ENCODE measurements around the gene GSX2. TPM values are rescaled to one million over a fixed set of nuclear protein-coding genes. Genes with fewer than 3 reads are reported as not detected.

GSX2 gene
- total RNA-seq, 2 experiments from 2014 or later, result not detected

DNA sequence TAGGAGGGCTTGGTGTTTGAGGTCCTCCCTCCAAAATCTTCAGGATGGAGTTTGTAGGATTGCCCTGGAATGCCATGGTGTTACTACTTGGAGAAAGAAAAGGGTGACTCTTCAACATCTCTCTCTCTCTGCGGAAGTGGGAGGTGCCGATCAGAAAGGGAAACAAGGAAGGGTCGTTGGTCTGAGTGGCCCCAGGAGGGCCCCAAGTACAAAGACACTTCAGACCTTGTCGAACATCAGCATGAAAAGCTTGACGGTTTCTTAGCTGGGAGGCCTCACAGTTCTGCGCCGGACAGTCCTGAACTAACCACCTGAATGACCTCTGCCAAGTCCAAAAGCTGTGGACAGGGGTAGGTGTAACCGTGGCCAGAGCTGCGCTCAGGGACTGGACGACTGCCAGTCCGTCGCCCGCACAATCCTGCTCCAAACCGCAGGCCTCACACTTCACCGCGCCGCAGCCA, 646 bp upstream of the GSX2 start:
- H3K9me3 Mint-ChIP-seq, result no peaks in the 10 kb centered on the region
- ATAC-seq (ENCODE audit: poor library complexity), result no peak
- H3K36me3 ChIP-seq (ENCODE audit: insufficient read depth, low read length), result no peaks in the 10 kb centered on the region
- ChIA-PET POLR2A (interaction anchor here (1.2 to 2.6 kb wide), 2 partner anchors 10 to 36 kb away, joined by 4 to 10 read pairs; partner anchors contain the start of gene CHIC2), CTCF (interaction anchor here (1.1 kb wide), 1 partner anchor 9 kb away, joined by 3 read pairs; no protein-coding TSS in a partner anchor)
- no peak overlapping the region for H3K27ac Mint-ChIP-seq
- H3K27ac ChIP-seq (ENCODE audit: low read depth in 1 of 2, low read length in 2 of 2), result no peak overlapping the region
- H3K27me3 Mint-ChIP-seq, result peaks cover 97% of the 10 kb centered on the region
- peaks cover 0 to 32% of the 10 kb centered on the region in 2 experiments for H3K9me3 ChIP-seq (ENCODE audit: control insufficient read depth in 1 of 2, insufficient read depth in 1 of 2, low read length in 2 of 2)
- peaks cover 95 to 96% of the 10 kb centered on the region in 2 experiments for H3K27me3 ChIP-seq (ENCODE audit: control insufficient read depth in 1 of 2, insufficient read depth in 2 of 2, low read length in 2 of 2)
- DNase-seq, result peak in 1 of 14 experiments; percentile 15
- H3K4me1 ChIP-seq (ENCODE audit: insufficient read depth, low read length), result peaks cover 42% of the 10 kb centered on the region
- TF ChIP-seq, protein P1, sequence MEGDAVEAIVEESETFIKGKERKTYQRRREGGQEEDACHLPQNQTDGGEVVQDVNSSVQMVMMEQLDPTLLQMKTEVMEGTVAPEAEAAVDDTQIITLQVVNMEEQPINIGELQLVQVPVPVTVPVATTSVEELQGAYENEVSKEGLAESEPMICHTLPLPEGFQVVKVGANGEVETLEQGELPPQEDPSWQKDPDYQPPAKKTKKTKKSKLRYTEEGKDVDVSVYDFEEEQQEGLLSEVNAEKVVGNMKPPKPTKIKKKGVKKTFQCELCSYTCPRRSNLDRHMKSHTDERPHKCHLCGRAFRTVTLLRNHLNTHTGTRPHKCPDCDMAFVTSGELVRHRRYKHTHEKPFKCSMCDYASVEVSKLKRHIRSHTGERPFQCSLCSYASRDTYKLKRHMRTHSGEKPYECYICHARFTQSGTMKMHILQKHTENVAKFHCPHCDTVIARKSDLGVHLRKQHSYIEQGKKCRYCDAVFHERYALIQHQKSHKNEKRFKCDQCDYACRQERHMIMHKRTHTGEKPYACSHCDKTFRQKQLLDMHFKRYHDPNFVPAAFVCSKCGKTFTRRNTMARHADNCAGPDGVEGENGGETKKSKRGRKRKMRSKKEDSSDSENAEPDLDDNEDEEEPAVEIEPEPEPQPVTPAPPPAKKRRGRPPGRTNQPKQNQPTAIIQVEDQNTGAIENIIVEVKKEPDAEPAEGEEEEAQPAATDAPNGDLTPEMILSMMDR (IDR thresholded peaks at IDR 0.05), result no peak
- peaks cover 55% of the 10 kb centered on the region for H3K4me1 Mint-ChIP-seq (ENCODE audit: low read depth)
- H3K36me3 Mint-ChIP-seq (ENCODE audit: low read depth), result no peaks in the 10 kb centered on the region
- peak overlapping the region; percentile 75 for H3K4me3 Mint-ChIP-seq
- H3K4me3 ChIP-seq (ENCODE audit: low read length), result peak overlapping the region; percentile 0
- intact Hi-C loops (cut with DNase I, micrococcal nuclease), result loop anchor here in 1 of 2 experiments (10.0 kb wide), 1 partner anchor 1235 kb away; the partner anchor contains the start of gene RASL11B

DNA sequence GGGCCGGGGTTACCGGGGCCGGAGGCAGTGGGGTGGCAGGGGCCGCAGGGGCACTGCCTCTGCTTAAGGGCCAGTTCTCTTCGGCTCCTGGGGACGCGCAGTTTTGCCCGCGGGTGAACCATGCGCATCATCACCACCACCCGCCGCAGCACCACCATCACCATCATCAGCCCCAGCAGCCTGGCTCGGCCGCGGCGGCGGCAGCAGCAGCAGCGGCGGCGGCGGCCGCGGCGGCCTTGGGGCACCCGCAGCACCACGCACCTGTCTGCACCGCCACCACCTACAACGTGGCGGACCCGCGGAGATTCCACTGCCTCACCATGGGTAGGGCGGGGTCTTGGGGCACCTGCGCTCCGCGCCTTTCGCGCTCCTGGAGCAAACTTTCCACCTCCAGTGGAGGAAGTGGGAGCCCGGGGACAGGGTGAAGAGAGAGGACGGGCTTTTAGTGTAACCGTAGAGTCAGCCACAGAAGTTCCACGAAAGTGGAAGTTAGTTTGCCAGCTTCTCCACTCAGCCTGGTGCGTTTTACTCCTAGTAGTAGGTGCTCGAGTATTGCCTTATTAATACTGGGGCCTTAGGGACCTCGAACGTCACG, 729 bp downstream of the GSX2 start:
- H3K4me3 ChIP-seq (ENCODE audit: low read length), result peak overlapping the region; percentile 14
- peak in 3 of 14 experiments; percentile 10 to 53 (median 47) for DNase-seq

DNA sequence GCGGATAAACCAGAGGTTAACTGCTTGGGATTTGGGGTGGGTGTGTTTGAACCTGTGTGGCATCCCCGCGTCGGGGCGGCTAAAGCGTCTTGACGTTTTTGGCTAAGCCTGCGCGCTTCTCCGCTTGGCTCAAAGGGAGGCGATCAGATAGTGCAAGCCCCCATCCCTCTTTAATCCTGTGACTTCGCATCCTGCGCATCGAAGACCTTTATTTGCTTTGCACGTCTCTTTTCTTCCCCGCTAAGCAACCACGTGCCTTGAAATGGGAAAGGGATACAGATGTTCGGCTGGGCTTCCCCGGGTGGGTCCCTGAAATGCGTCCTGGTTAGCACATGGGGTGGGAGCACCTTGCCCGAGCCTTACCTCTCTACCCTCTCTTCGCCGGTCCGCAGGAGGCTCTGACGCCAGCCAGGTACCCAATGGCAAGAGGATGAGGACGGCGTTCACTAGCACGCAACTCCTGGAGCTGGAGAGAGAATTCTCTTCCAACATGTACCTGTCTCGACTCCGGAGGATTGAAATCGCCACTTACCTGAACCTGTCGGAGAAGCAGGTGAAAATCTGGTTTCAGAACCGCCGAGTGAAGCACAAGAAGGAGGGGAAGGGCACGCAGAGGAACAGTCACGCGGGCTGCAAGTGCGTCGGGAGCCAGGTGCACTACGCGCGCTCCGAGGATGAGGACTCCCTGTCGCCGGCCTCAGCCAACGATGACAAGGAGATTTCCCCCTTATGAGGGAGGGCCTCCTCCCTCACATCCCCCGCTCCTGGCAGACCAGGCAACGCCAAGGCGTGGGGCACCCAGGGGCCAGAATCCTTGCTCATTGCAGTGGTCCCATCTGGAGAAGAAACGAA, 1.5 kb downstream of the GSX2 start:
- no peak overlapping the region for H3K27ac Mint-ChIP-seq
- ATAC-seq (ENCODE audit: poor library complexity), result peak; percentile 10
- DNase-seq, result peak in 2 of 14 experiments; percentile 23 to 25
- no peak overlapping the region for H3K27ac ChIP-seq (ENCODE audit: low read depth in 1 of 2, low read length in 2 of 2)
- no peaks in the 10 kb centered on the region for H3K9me3 Mint-ChIP-seq
- peaks cover 54% of the 10 kb centered on the region for H3K4me1 Mint-ChIP-seq (ENCODE audit: low read depth)
- no peaks in the 10 kb centered on the region for H3K36me3 Mint-ChIP-seq (ENCODE audit: low read depth)
- H3K27me3 Mint-ChIP-seq, result peaks cover 95% of the 10 kb centered on the region
- peaks cover 42% of the 10 kb centered on the region for H3K4me1 ChIP-seq (ENCODE audit: insufficient read depth, low read length)
- ChIA-PET POLR2A (no interaction called here), CTCF (no interaction called here)
- intact Hi-C loops (cut with DNase I, micrococcal nuclease), result no loop called here
- H3K36me3 ChIP-seq (ENCODE audit: insufficient read depth, low read length), result no peaks in the 10 kb centered on the region
- H3K4me3 Mint-ChIP-seq, result peak overlapping the region; percentile 46
- peak overlapping the region; percentile 14 for H3K4me3 ChIP-seq (ENCODE audit: low read length)
- peaks cover 0 to 30% of the 10 kb centered on the region in 2 experiments for H3K9me3 ChIP-seq (ENCODE audit: control insufficient read depth in 1 of 2, insufficient read depth in 1 of 2, low read length in 2 of 2)
- H3K27me3 ChIP-seq (ENCODE audit: control insufficient read depth in 1 of 2, insufficient read depth in 2 of 2, low read length in 2 of 2), result peaks cover 83 to 96% of the 10 kb centered on the region in 2 experiments
- TF ChIP-seq, protein P1 (IDR thresholded peaks at IDR 0.05), result no peak

More for the DNA sequence above, 729 bp downstream of the GSX2 start:
- TF ChIP-seq, protein P1 (IDR thresholded peaks at IDR 0.05), result no peak
- CTCF ChIA-PET, result no interaction called here
- H3K9me3 ChIP-seq (ENCODE audit: control insufficient read depth in 1 of 2, insufficient read depth in 1 of 2, low read length in 2 of 2), result peaks cover 0 to 32% of the 10 kb centered on the region in 2 experiments
- intact Hi-C loops (cut with DNase I, micrococcal nuclease), result no loop called here
- Mint-ChIP-seq H3K4me3 (peak overlapping the region; percentile 46), H3K27me3 (peaks cover 97% of the 10 kb centered on the region), H3K27ac (no peak overlapping the region), H3K4me1 (ENCODE audit: low read depth) (peaks cover 58% of the 10 kb centered on the region), H3K36me3 (ENCODE audit: low read depth) (no peaks in the 10 kb centered on the region), H3K9me3 (no peaks in the 10 kb centered on the region)
- peak; percentile 28 for ATAC-seq (ENCODE audit: poor library complexity)
- peaks cover 42% of the 10 kb centered on the region for H3K4me1 ChIP-seq (ENCODE audit: insufficient read depth, low read length)
- H3K36me3 ChIP-seq (ENCODE audit: insufficient read depth, low read length), result no peaks in the 10 kb centered on the region
- H3K27me3 ChIP-seq (ENCODE audit: control insufficient read depth in 1 of 2, insufficient read depth in 2 of 2, low read length in 2 of 2), result peaks cover 90 to 96% of the 10 kb centered on the region in 2 experiments
- no peak overlapping the region for H3K27ac ChIP-seq (ENCODE audit: low read depth in 1 of 2, low read length in 2 of 2)
- POLR2A ChIA-PET, result no interaction called here
